Mesendoderm (in vitro differentiated cells): ENCODE measurements around the gene DLG2.

ENCODE experiments used
- DNase-seq: peaks from one replicate; pipeline ENCODE4 v3.0.0; 2013
- H2AK5ac ChIP-seq: 2 replicates; pipeline ENCODE4 v1.6.1; 2013; ENCODE audit warnings: low read length, inconsistent platforms
- H2BK120ac ChIP-seq: 2 replicates; pipeline ENCODE4 v1.6.1; 2013; ENCODE audit warnings: low read depth, mild to moderate bottlenecking, low read length, moderate library complexity, mixed read lengths
- H2BK15ac ChIP-seq: replicated peaks from 2 replicates; pipeline ENCODE4 v1.6.1; 2013; ENCODE audit warnings: low read depth, mild to moderate bottlenecking, moderate library complexity
- H2BK5ac ChIP-seq: 2 replicates; pipeline ENCODE4 v1.6.1; 2013; ENCODE audit warnings: low read length, inconsistent platforms
- H3K18ac ChIP-seq: 2 replicates; pipeline ENCODE4 v1.6.1; 2013; ENCODE audit warnings: mild to moderate bottlenecking, low read length, mixed read lengths
- H3K23ac ChIP-seq: one replicate; pipeline ENCODE4 v1.6.1; 2013; ENCODE audit warnings: low read length
- H3K27ac ChIP-seq: 2 replicates; pipeline ENCODE4 v1.5.1; 2013; ENCODE audit warnings: low read depth, mild to moderate bottlenecking, inconsistent platforms, low read length, moderate library complexity
- H3K27me3 ChIP-seq: 2 replicates; pipeline ENCODE4 v1.6.1; 2013; ENCODE audit warnings: low read length, control low read depth, mild to moderate bottlenecking, inconsistent platforms; ENCODE audit not compliant: insufficient read depth, poor library complexity
- H3K36me3 ChIP-seq: 2 replicates; pipeline ENCODE4 v1.6.1; 2013; ENCODE audit warnings: low read length, inconsistent platforms; ENCODE audit not compliant: control insufficient read depth, insufficient read depth
- H3K4ac ChIP-seq: one replicate; pipeline ENCODE4 v1.6.1; 2013; ENCODE audit warnings: low read depth, mild to moderate bottlenecking, low read length, moderate library complexity
- H3K4me1 ChIP-seq: 2 replicates; pipeline ENCODE4 v1.6.1; 2013; ENCODE audit warnings: low read depth, low read length, inconsistent platforms; ENCODE audit not compliant: control insufficient read depth
- H3K4me2 ChIP-seq: 2 replicates; pipeline ENCODE4 v1.6.1; 2013; ENCODE audit warnings: low read length
- H3K4me3 ChIP-seq: 2 replicates; pipeline ENCODE4 v1.5.1; 2013; ENCODE audit warnings: mild to moderate bottlenecking, low read length
- H3K56ac ChIP-seq: one replicate; pipeline ENCODE4 v1.6.1; 2013; ENCODE audit warnings: low read length
- H3K79me1 ChIP-seq: 2 replicates; pipeline ENCODE4 v1.6.1; 2013; ENCODE audit warnings: low read length, inconsistent platforms
- H3K79me2 ChIP-seq: 2 replicates; pipeline ENCODE4 v1.6.1; 2013; ENCODE audit warnings: mild to moderate bottlenecking, low read length; ENCODE audit not compliant: control insufficient read depth, insufficient read depth
- H3K9ac ChIP-seq: 2 replicates; pipeline ENCODE4 v1.6.1; 2013; ENCODE audit warnings: low read length, inconsistent platforms
- H4K5ac ChIP-seq: one replicate; pipeline ENCODE4 v1.6.1; 2013; ENCODE audit warnings: low read length
- H4K8ac ChIP-seq: one replicate; pipeline ENCODE4 v1.6.1; 2013; ENCODE audit warnings: low read depth, mild to moderate bottlenecking, control low read depth, low read length, moderate library complexity
- WGBS: extraction: QIAGEN DNeasy Blood & Tissue Kit; methylation state at CpG from one replicate; pipeline ENCODE4 v1.1.7; 2013; ENCODE audit warnings: low lambda C conversion rate, missing lambda C conversion rate; ENCODE audit not compliant: insufficient coverage; ENCODE audit errors: extremely low coverage; 5-methylcytosine and 5-hydroxymethylcytosine counted together

DLG2 gene

GRCh38 chr11:83773950-83774880 is 1852.9 kb downstream of the DLG2 start:
- H3K4me1 ChIP-seq = no peaks in the 10 kb centered on the region
- H3K4me2 ChIP-seq = no peak overlapping the region
- H2BK120ac ChIP-seq = no peak overlapping the region
- no peak overlapping the region for H4K8ac ChIP-seq
- H3K9ac ChIP-seq = no peak overlapping the region
- H2AK5ac ChIP-seq = no peak overlapping the region
- H3K79me2 ChIP-seq = no peaks in the 10 kb centered on the region
- H3K18ac ChIP-seq = peak overlapping the region; percentile 3
- no peak overlapping the region for H2BK15ac ChIP-seq
- no peak overlapping the region for H4K5ac ChIP-seq
- H3K4ac ChIP-seq = no peak overlapping the region
- H3K27me3 ChIP-seq = no peaks in the 10 kb centered on the region
- no peak overlapping the region for H3K4me3 ChIP-seq
- peak; percentile 53 for DNase-seq
- no peak overlapping the region for H3K27ac ChIP-seq
- H3K23ac ChIP-seq = no peak overlapping the region
- H3K56ac ChIP-seq = no peak overlapping the region
- H3K79me1 ChIP-seq = no peaks in the 10 kb centered on the region
- no peak overlapping the region for H2BK5ac ChIP-seq
- H3K36me3 ChIP-seq = no peaks in the 10 kb centered on the region
- WGBS = no CpG with 5 or more reads among the region's 7 CpGs

- no CpG with 5 or more reads among the region's 3 CpGs for WGBS
- Histone ChIP-seq H3K4me2 (no peak overlapping the region), H3K4me3 (no peak overlapping the region), H3K4me1 (no peaks in the 10 kb centered on the region), H3K27ac (no peak overlapping the region), H3K18ac (no peak overlapping the region), H3K27me3 (no peaks in the 10 kb centered on the region), H2BK5ac (no peak overlapping the region), H2BK120ac (no peak overlapping the region), H3K36me3 (no peaks in the 10 kb centered on the region), H4K8ac (no peak overlapping the region), H2BK15ac (no peak overlapping the region), H4K5ac (no peak overlapping the region), H3K23ac (no peak overlapping the region), H3K79me2 (no peaks in the 10 kb centered on the region), H3K79me1 (no peaks in the 10 kb centered on the region), H3K4ac (no peak overlapping the region), H2AK5ac (no peak overlapping the region), H3K56ac (no peak overlapping the region), H3K9ac (no peak overlapping the region)
- DNase-seq = no peak
Observed at GRCh38 chr11:83768489-83768888, 1858.7 kb downstream of the DLG2 start.

GRCh38 chr11:83766932-83767331 is 1860.2 kb downstream of the DLG2 start:
- Histone ChIP-seq H3K56ac (no peak overlapping the region), H3K36me3 (no peaks in the 10 kb centered on the region), H3K27ac (no peak overlapping the region), H3K4ac (no peak overlapping the region), H3K23ac (no peak overlapping the region), H3K18ac (no peak overlapping the region), H2AK5ac (no peak overlapping the region), H3K9ac (no peak overlapping the region), H3K4me1 (no peaks in the 10 kb centered on the region), H3K79me1 (no peaks in the 10 kb centered on the region), H3K79me2 (no peaks in the 10 kb centered on the region), H2BK15ac (no peak overlapping the region), H2BK5ac (no peak overlapping the region), H3K4me3 (no peak overlapping the region), H2BK120ac (no peak overlapping the region), H4K5ac (no peak overlapping the region), H4K8ac (no peak overlapping the region), H3K27me3 (no peaks in the 10 kb centered on the region), H3K4me2 (no peak overlapping the region)
- no CpG with 5 or more reads among the region's 4 CpGs for WGBS
- no peak for DNase-seq

- Histone ChIP-seq H2BK5ac (no peak overlapping the region), H3K27ac (no peak overlapping the region), H3K9ac (no peak overlapping the region), H2BK120ac (no peak overlapping the region), H3K4me3 (no peak overlapping the region), H3K56ac (no peak overlapping the region), H3K4me1 (no peaks in the 10 kb centered on the region), H4K5ac (no peak overlapping the region), H3K79me1 (no peaks in the 10 kb centered on the region), H3K4me2 (no peak overlapping the region), H3K79me2 (no peaks in the 10 kb centered on the region), H3K23ac (no peak overlapping the region), H2AK5ac (no peak overlapping the region), H3K27me3 (no peaks in the 10 kb centered on the region), H2BK15ac (no peak overlapping the region), H3K18ac (no peak overlapping the region), H3K4ac (no peak overlapping the region), H4K8ac (no peak overlapping the region), H3K36me3 (no peaks in the 10 kb centered on the region)
- no peak for DNase-seq
- WGBS = no CpG with 5 or more reads among the region's 2 CpGs
Observed at GRCh38 chr11:83764643-83765042, 1862.5 kb downstream of the DLG2 start.

GRCh38 chr11:83760932-83761331 is 1866.2 kb downstream of the DLG2 start:
- no peak for DNase-seq
- Histone ChIP-seq H2BK15ac (no peak overlapping the region), H3K56ac (no peak overlapping the region), H3K18ac (no peak overlapping the region), H2AK5ac (no peak overlapping the region), H4K5ac (no peak overlapping the region), H2BK5ac (no peak overlapping the region), H3K79me1 (no peaks in the 10 kb centered on the region), H3K27ac (no peak overlapping the region), H3K4ac (no peak overlapping the region), H3K23ac (no peak overlapping the region), H3K36me3 (no peaks in the 10 kb centered on the region), H3K4me3 (no peak overlapping the region), H3K4me1 (no peaks in the 10 kb centered on the region), H3K9ac (no peak overlapping the region), H2BK120ac (no peak overlapping the region), H3K27me3 (no peaks in the 10 kb centered on the region), H3K4me2 (no peak overlapping the region), H4K8ac (no peak overlapping the region), H3K79me2 (no peaks in the 10 kb centered on the region)
- no CpG with 5 or more reads among the region's 1 CpG for WGBS

- no CpG with 5 or more reads among the region's 4 CpGs for WGBS
- H3K9ac ChIP-seq = no peak overlapping the region
- no peaks in the 10 kb centered on the region for H3K36me3 ChIP-seq
- no peak overlapping the region for H3K4me2 ChIP-seq
- H3K79me2 ChIP-seq = no peaks in the 10 kb centered on the region
- H3K56ac ChIP-seq = no peak overlapping the region
- no peak overlapping the region for H4K8ac ChIP-seq
- H2AK5ac ChIP-seq = no peak overlapping the region
- no peaks in the 10 kb centered on the region for H3K4me1 ChIP-seq
- no peaks in the 10 kb centered on the region for H3K27me3 ChIP-seq
- no peak overlapping the region for H3K4me3 ChIP-seq
- DNase-seq = no peak
- H4K5ac ChIP-seq = no peak overlapping the region
- no peak overlapping the region for H2BK120ac ChIP-seq
- no peak overlapping the region for H2BK5ac ChIP-seq
- H3K79me1 ChIP-seq = no peaks in the 10 kb centered on the region
- no peak overlapping the region for H3K18ac ChIP-seq
- no peak overlapping the region for H3K4ac ChIP-seq
- H3K23ac ChIP-seq = no peak overlapping the region
- H2BK15ac ChIP-seq = no peak overlapping the region
- H3K27ac ChIP-seq = no peak overlapping the region
Observed at GRCh38 chr11:83759148-83759547, 1868.0 kb downstream of the DLG2 start.
